Right cardiac atrium (tissue), 5 donors: ENCODE measurements around the gene SNX20. TPM values are rescaled to one million over a fixed set of nuclear protein-coding genes. Genes with fewer than 3 reads are reported as not detected.

Experiments used
- ATAC-seq, 2 donors: fragments of 200-7000 bp; cut with Tn5 transposase; one replicate each; pipeline versions ENCODE4 v1.8.0 to v1.9.1; 2020; ENCODE audit warnings: moderate library complexity in 2 of 2, mild to moderate bottlenecking in 1 of 2
- DNase-seq, 3 donors: peaks; one replicate each; pipeline ENCODE4 v3.0.0-alpha.2; 2020
- H3K27ac ChIP-seq: one replicate; pipeline ENCODE4 v1.5.1; 2013; ENCODE audit warnings: mild to moderate bottlenecking, low read length, control low read depth, moderate library complexity
- H3K27me3 ChIP-seq: one replicate; pipeline ENCODE4 v1.6.1; 2013; ENCODE audit not compliant: control insufficient read depth, insufficient read depth
- H3K4me1 ChIP-seq: one replicate; pipeline ENCODE4 v1.6.1; 2013; ENCODE audit warnings: low read length; ENCODE audit not compliant: control insufficient read depth, insufficient read depth
- H3K4me3 ChIP-seq: one replicate; pipeline ENCODE4 v1.5.1; 2013; ENCODE audit warnings: low read length, control low read depth
- H3K9me3 ChIP-seq: one replicate; pipeline ENCODE4 v1.6.1; 2013; ENCODE audit warnings: low read length; ENCODE audit not compliant: control insufficient read depth
- WGBS: extraction: QIAGEN DNeasy Blood & Tissue Kit; methylation state at CpG from one replicate; pipeline ENCODE4 v1.1.7; 2013; 5-methylcytosine and 5-hydroxymethylcytosine counted together
- intact Hi-C, 4 donors: fragments of 100-400 bp; cut with DNase I; formaldehyde crosslinking; loops; one replicate each; pipeline versions ENCODE4 v1.11.0 to v1.14.0; 2022 to 2023
- polyA plus RNA-seq: library from polyadenylated mRNA; stranded (reverse); fragments of 200-250 nt; gene quantifications from one replicate; pipeline ENCODE4 v1.2.3, GENCODE V29; 2013
- total RNA-seq, 4 donors: library from RNA; stranded (reverse); fragmentation: NEBNext Ultra II Directional; extraction: Animal tissue kit (Norgen Biotek cat#: 25700); gene quantifications; one replicate each; pipeline ENCODE4 v1.2.1, GENCODE V29; 2021
- donor health status: healthy with polysubstance abuse.
- donor health status: DM: no; HTN: yes; CAD: no.
- donor health status: DM: no; HTN: no; CAD: no.
- donor health status: DM: no; HTN: yes; CAD: no; lungs with severe emphysema.
- donor health status: DM: yes; HTN: yes; CAD: no.

SNX20 gene
- total and polyA plus RNA-seq, 5 donors: 0.34 to 1.7 (median 1.3) TPM

- no peaks in the 10 kb centered on the region for H3K27me3 ChIP-seq
- intact Hi-C loops: no loop called here
- peaks cover 12% of the 10 kb centered on the region for H3K4me1 ChIP-seq
- no peak overlapping the region for H3K4me3 ChIP-seq
- WGBS: 85% methylated on average over 4 of the region's 4 CpGs
- no peak overlapping the region for H3K27ac ChIP-seq
- no peaks in the 10 kb centered on the region for H3K9me3 ChIP-seq
- DNase-seq (no peak), ATAC-seq (no peak)
Measured at GRCh38 chr16:50692644-50692998, 11.5 kb upstream of the SNX20 start.

GRCh38 chr16:50690177-50690576 lies 9.1 kb upstream of the SNX20 start:
- H3K27me3 ChIP-seq: no peaks in the 10 kb centered on the region
- 95% methylated on average over 2 of the region's 2 CpGs for WGBS
- H3K4me3 ChIP-seq: no peak overlapping the region
- DNase-seq: no peak
- no peaks in the 10 kb centered on the region for H3K9me3 ChIP-seq
- H3K27ac ChIP-seq: no peak overlapping the region
- peaks cover 2% of the 10 kb centered on the region for H3K4me1 ChIP-seq
- no peak for ATAC-seq
- intact Hi-C loops: no loop called here

GRCh38 chr16:50688867-50689266 lies 7.8 kb upstream of the SNX20 start:
- no peak for ATAC-seq
- intact Hi-C loops: loop anchor here in 1 of 4 donors (10.0 kb wide), 1 partner anchor 116 kb away; no protein-coding TSS in a partner anchor
- H3K27me3 ChIP-seq: no peaks in the 10 kb centered on the region
- 82% methylated on average over 3 of the region's 3 CpGs for WGBS
- DNase-seq: no peak
- H3K4me3 ChIP-seq: no peak overlapping the region
- peaks cover 2% of the 10 kb centered on the region for H3K4me1 ChIP-seq
- H3K9me3 ChIP-seq: no peaks in the 10 kb centered on the region
- no peak overlapping the region for H3K27ac ChIP-seq

GRCh38 chr16:50688083-50688482 lies 7.0 kb upstream of the SNX20 start:
- WGBS: 36% methylated on average over 12 of the region's 12 CpGs
- peaks cover 2% of the 10 kb centered on the region for H3K4me1 ChIP-seq
- no peak overlapping the region for H3K27ac ChIP-seq
- no peak overlapping the region for H3K4me3 ChIP-seq
- intact Hi-C loops: loop anchor here in 1 of 4 donors (10.0 kb wide), 1 partner anchor 117 kb away; no protein-coding TSS in a partner anchor
- DNase-seq (no peak), ATAC-seq (no peak)
- H3K27me3 ChIP-seq: no peaks in the 10 kb centered on the region
- H3K9me3 ChIP-seq: no peaks in the 10 kb centered on the region

- intact Hi-C loops: loop anchor here in 1 of 4 donors (10.0 kb wide), 1 partner anchor 119 kb away; no protein-coding TSS in a partner anchor
- Histone ChIP-seq H3K4me1 (peaks cover 2% of the 10 kb centered on the region), H3K4me3 (no peak overlapping the region), H3K27me3 (no peaks in the 10 kb centered on the region), H3K9me3 (no peaks in the 10 kb centered on the region), H3K27ac (no peak overlapping the region)
- 84% methylated on average over 8 of the region's 8 CpGs for WGBS
- DNase-seq: peak in 1 of 3 donors; percentile 73
- peak; percentile 43 to 55 for ATAC-seq
Measured at GRCh38 chr16:50685462-50686063, 4.5 kb upstream of the SNX20 start.

GRCh38 chr16:50684823-50685461 lies 3.8 kb upstream of the SNX20 start:
- ATAC-seq (peak in 1 of 2 donors; percentile 40), DNase-seq (no peak)
- no peaks in the 10 kb centered on the region for H3K27me3 ChIP-seq
- H3K4me1 ChIP-seq: peaks cover 2% of the 10 kb centered on the region
- no peak overlapping the region for H3K27ac ChIP-seq
- WGBS: 84% methylated on average over 11 of the region's 11 CpGs
- H3K4me3 ChIP-seq: no peak overlapping the region
- intact Hi-C loops: loop anchor here in 1 of 4 donors (10.0 kb wide), 1 partner anchor 120 kb away; no protein-coding TSS in a partner anchor
- no peaks in the 10 kb centered on the region for H3K9me3 ChIP-seq

GRCh38 chr16:50683689-50684374 lies 2.7 kb upstream of the SNX20 start:
- 75% methylated on average over 14 of the region's 14 CpGs for WGBS
- Histone ChIP-seq H3K27me3 (no peaks in the 10 kb centered on the region), H3K4me3 (no peak overlapping the region), H3K27ac (no peak overlapping the region), H3K9me3 (no peaks in the 10 kb centered on the region), H3K4me1 (peaks cover 2% of the 10 kb centered on the region)
- DNase-seq (no peak), ATAC-seq (peak; percentile 18 to 26)
- intact Hi-C loops: loop anchor here in 1 of 4 donors (10.0 kb wide), 1 partner anchor 121 kb away; no protein-coding TSS in a partner anchor

- DNase-seq (no peak), ATAC-seq (no peak)
- H3K4me1 ChIP-seq: no peaks in the 10 kb centered on the region
- WGBS: 86% methylated on average over 3 of the region's 3 CpGs
- H3K4me3 ChIP-seq: peak overlapping the region; percentile 21
- H3K9me3 ChIP-seq: no peaks in the 10 kb centered on the region
- no peaks in the 10 kb centered on the region for H3K27me3 ChIP-seq
- intact Hi-C loops: loop anchor here in 1 of 4 donors (10.0 kb wide), 1 partner anchor 124 kb away; no protein-coding TSS in a partner anchor
- no peak overlapping the region for H3K27ac ChIP-seq
Measured at GRCh38 chr16:50680556-50680893, 587 bp downstream of the SNX20 start.

- Histone ChIP-seq H3K4me3 (no peak overlapping the region), H3K9me3 (no peaks in the 10 kb centered on the region), H3K4me1 (no peaks in the 10 kb centered on the region), H3K27me3 (no peaks in the 10 kb centered on the region), H3K27ac (no peak overlapping the region)
- intact Hi-C loops: loop anchor here in 2 of 4 donors (10.0 kb wide), 1 partner anchor 125 kb away; no protein-coding TSS in a partner anchor
- no peak for ATAC-seq
- no peak for DNase-seq
- 83% methylated on average over 6 of the region's 6 CpGs for WGBS
Measured at GRCh38 chr16:50679676-50680555, 1.2 kb downstream of the SNX20 start.

GRCh38 chr16:50679266-50679665 lies 1.8 kb downstream of the SNX20 start:
- ATAC-seq (no peak), DNase-seq (no peak)
- 76% methylated on average over 14 of the region's 14 CpGs for WGBS
- no peak overlapping the region for H3K27ac ChIP-seq
- no peak overlapping the region for H3K4me3 ChIP-seq
- no peaks in the 10 kb centered on the region for H3K9me3 ChIP-seq
- intact Hi-C loops: loop anchor here in 1 of 4 donors (10.0 kb wide), 1 partner anchor 126 kb away; no protein-coding TSS in a partner anchor
- H3K4me1 ChIP-seq: no peaks in the 10 kb centered on the region
- H3K27me3 ChIP-seq: no peaks in the 10 kb centered on the region
